Gastroesophageal sphincter (tissue), 4 donors: ENCODE results near the gene CD4. TPM values are rescaled to one million over a fixed set of nuclear protein-coding genes. Genes with fewer than 3 reads are reported as not detected.

Experiments
- ATAC-seq: fragments of 150-250 bp; one replicate; pipeline ENCODE4 v1.9.1; 2016; ENCODE audit warnings: mild to moderate bottlenecking, moderate library complexity
- H3K27ac ChIP-seq, 4 donors: fragments of 200-600 bp; sonication (generic) in 3 of 4; 1 replicate in 3 of 4; 2 replicates in 1 of 4; pipeline ENCODE4 v1.5.1; 2016 to 2019
- H3K27me3 ChIP-seq: fragments of 200-600 bp; sonication (generic); one replicate; pipeline ENCODE4 v1.5.1; 2019
- H3K36me3 ChIP-seq, 2 donors: fragments of 200-600 bp; sonication (generic); one replicate each; pipeline ENCODE4 v1.5.1; 2019; ENCODE audit warnings: control low read depth in 1 of 2
- H3K4me1 ChIP-seq, 3 donors: fragments of 200-600 bp; sonication (generic); 1 replicate in 2 of 3; 2 replicates in 1 of 3; pipeline ENCODE4 v1.5.1; 2016 to 2019; ENCODE audit warnings: control low read depth in 2 of 3
- H3K4me3 ChIP-seq, 2 donors: fragments of 200-600 bp; sonication (generic); one replicate each; pipeline ENCODE4 v1.5.1; 2019; ENCODE audit warnings: mild to moderate bottlenecking in 1 of 2, moderate library complexity in 1 of 2
- H3K9me3 ChIP-seq, 3 donors: fragments of 200-600 bp; sonication (generic); one replicate each; pipeline ENCODE4 v1.5.1; 2017 to 2019; ENCODE audit warnings: control low read depth in 2 of 3
- EP300 ChIP-seq: sonication (generic); formaldehyde crosslinking; IDR thresholded peaks from one replicate; pipeline ENCODE4 v1.6.1; 2017; ENCODE audit warnings: antibody characterized with exemption, mild to moderate bottlenecking
- POLR2A ChIP-seq, 2 donors: fragments of 450-650 bp; IDR thresholded peaks; one replicate each; pipeline ENCODE4 v1.6.1; 2017; ENCODE audit warnings: antibody characterized with exemption in 2 of 2, mild to moderate bottlenecking in 2 of 2, moderate library complexity in 1 of 2
- POLR2AphosphoS5 ChIP-seq: sonication (generic); formaldehyde crosslinking; IDR thresholded peaks from one replicate; pipeline ENCODE4 v1.6.1; 2017; ENCODE audit warnings: antibody characterized with exemption
- WGBS, 2 donors: methylation state at CpG; one replicate each; pipeline ENCODE4 v1.1.5; 2018; ENCODE audit warnings: low coverage in 1 of 2; 5-methylcytosine and 5-hydroxymethylcytosine counted together
- total RNA-seq, 4 donors: library from RNA; depleted of rRNA; stranded (reverse); fragments of >200 nt; gene quantifications; one replicate each; pipeline ENCODE4 v1.1.0, GENCODE V29; 2016
- TF ChIP-seq, protein P1 (sequence below), 4 experiments: fragments of 200-600 bp in 2 of 4; fragments of 450-650 bp in 2 of 4; sonication (generic) in 1 of 4; IDR thresholded peaks; one replicate each; pipeline ENCODE4 v1.5.1; 2017 to 2019; ENCODE audit warnings: antibody characterized with exemption in 4 of 4, mild to moderate bottlenecking in 2 of 4, moderate library complexity in 2 of 4

CD4 gene
- total RNA-seq, 4 donors from 2014 or later = 2.6 to 15.2 (median 9.1) TPM

DNA sequence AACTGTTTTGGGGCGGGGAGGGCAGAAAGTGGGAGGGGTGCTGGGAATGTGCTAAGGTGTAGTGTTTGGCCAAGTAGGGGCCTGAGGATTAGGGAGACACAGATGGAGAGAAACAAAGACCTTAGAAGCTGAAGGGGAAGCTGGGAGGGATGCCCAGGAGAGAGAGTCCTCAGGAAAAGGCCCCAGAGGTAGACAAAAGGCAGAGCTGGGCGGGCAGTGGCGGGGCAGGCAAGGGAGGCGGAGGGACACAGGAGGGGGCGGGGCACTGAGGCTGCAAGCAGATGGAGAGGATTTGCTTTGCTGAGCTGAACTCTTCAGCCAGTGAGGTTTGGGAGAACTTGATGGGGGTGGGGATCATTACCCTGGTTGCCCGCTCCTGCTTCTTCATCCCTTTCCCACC is 20.3 kb upstream of the CD4 start:
- no peak for ATAC-seq
- Histone ChIP-seq H3K4me1 (peaks cover 0 to 88% (median 51%) of the 10 kb centered on the region in 3 donors), H3K9me3 (no peaks in the 10 kb centered on the region), H3K27me3 (no peaks in the 10 kb centered on the region), H3K27ac (peak overlapping the region in 3 of 4 donors; percentile 97 to 99 (median 97)), H3K4me3 (peak overlapping the region; percentile 57 to 91), H3K36me3 (peaks cover 0 to 22% of the 10 kb centered on the region in 2 donors)
- TF ChIP-seq POLR2AphosphoS5 (no peak), POLR2A (IDR thresholded peaks at IDR 0.05) (no peak), EP300 (no peak)
- TF ChIP-seq, protein P1, sequence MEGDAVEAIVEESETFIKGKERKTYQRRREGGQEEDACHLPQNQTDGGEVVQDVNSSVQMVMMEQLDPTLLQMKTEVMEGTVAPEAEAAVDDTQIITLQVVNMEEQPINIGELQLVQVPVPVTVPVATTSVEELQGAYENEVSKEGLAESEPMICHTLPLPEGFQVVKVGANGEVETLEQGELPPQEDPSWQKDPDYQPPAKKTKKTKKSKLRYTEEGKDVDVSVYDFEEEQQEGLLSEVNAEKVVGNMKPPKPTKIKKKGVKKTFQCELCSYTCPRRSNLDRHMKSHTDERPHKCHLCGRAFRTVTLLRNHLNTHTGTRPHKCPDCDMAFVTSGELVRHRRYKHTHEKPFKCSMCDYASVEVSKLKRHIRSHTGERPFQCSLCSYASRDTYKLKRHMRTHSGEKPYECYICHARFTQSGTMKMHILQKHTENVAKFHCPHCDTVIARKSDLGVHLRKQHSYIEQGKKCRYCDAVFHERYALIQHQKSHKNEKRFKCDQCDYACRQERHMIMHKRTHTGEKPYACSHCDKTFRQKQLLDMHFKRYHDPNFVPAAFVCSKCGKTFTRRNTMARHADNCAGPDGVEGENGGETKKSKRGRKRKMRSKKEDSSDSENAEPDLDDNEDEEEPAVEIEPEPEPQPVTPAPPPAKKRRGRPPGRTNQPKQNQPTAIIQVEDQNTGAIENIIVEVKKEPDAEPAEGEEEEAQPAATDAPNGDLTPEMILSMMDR (IDR thresholded peaks at IDR 0.05) = no peak
- WGBS, 2 donors = 20 to 31% methylated on average over 2 to 4 of the region's 6 CpGs

DNA sequence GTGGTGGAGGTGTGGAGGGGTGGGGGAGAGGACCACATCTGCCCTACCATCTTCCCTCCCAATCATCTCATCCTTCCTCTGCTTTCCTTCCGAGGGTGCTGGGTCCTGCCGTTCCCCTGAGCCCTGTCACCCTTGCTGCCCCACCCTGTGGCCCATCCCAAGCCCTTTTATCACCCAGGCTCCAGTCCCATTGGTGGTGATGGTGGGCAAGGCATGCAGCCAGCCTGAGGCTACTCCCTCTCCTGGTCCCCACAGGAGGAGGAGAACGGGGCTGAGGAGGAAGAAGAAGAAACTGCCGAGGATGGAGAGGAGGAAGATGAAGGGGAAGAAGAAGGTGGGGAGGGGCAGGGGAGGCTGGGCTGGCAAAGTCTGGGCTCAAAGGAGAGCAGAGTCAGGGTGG is 19.7 kb upstream of the CD4 start:
- H3K36me3 ChIP-seq = peaks cover 0 to 22% of the 10 kb centered on the region in 2 donors
- 33 to 40% methylated on average over 1 to 3 of the region's 4 CpGs for WGBS, 2 donors
- no peaks in the 10 kb centered on the region for H3K9me3 ChIP-seq
- peaks cover 0 to 85% (median 50%) of the 10 kb centered on the region in 3 donors for H3K4me1 ChIP-seq
- ATAC-seq = no peak
- peak overlapping the region in 3 of 4 donors; percentile 97 to 99 (median 97) for H3K27ac ChIP-seq
- TF ChIP-seq, protein P1 (IDR thresholded peaks at IDR 0.05) = no peak
- TF ChIP-seq POLR2AphosphoS5 = no peak
- no peak for TF ChIP-seq POLR2A (IDR thresholded peaks at IDR 0.05)
- no peak for TF ChIP-seq EP300
- H3K4me3 ChIP-seq = no peak overlapping the region
- H3K27me3 ChIP-seq = no peaks in the 10 kb centered on the region

DNA sequence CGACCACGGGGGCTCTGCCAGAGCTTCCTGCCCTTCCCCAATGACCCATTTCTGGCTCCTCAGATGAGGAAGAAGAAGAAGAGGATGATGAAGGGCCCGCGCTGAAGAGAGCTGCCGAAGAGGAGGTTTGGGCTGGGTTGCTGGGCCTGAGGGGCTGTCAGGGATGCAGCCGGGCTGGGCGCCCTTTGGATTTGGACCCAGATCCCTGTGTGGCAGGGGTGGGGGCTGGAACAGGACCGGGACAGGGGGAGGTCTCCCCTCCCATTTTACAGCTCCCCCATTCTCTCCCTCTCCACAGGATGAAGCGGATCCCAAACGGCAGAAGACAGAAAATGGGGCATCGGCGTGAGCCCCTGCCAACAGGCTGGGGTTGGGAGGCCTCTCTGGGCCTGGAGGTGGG is 19.2 kb upstream of the CD4 start:
- 60 to 73% methylated on average over 1 to 8 of the region's 12 CpGs for WGBS, 2 donors
- peaks cover 0 to 81% (median 46%) of the 10 kb centered on the region in 3 donors for H3K4me1 ChIP-seq
- H3K36me3 ChIP-seq = peaks cover 0 to 22% of the 10 kb centered on the region in 2 donors
- no peaks in the 10 kb centered on the region for H3K9me3 ChIP-seq
- H3K27me3 ChIP-seq = no peaks in the 10 kb centered on the region
- H3K4me3 ChIP-seq = no peak overlapping the region
- TF ChIP-seq, protein P1 (IDR thresholded peaks at IDR 0.05) = no peak
- no peak for ATAC-seq
- H3K27ac ChIP-seq = peak overlapping the region in 3 of 4 donors; percentile 97 to 99 (median 97)

GRCh38 chr12:6770600-6770999 is 18.7 kb upstream of the CD4 start:
- peak overlapping the region in 3 of 4 donors; percentile 97 to 99 (median 97) for H3K27ac ChIP-seq
- H3K9me3 ChIP-seq = no peaks in the 10 kb centered on the region
- TF ChIP-seq POLR2A (IDR thresholded peaks at IDR 0.05) (no peak), POLR2AphosphoS5 (no peak), EP300 (no peak)
- TF ChIP-seq, protein P1 (IDR thresholded peaks at IDR 0.05) = no peak
- H3K4me3 ChIP-seq = no peak overlapping the region
- H3K36me3 ChIP-seq = peaks cover 0 to 26% of the 10 kb centered on the region in 2 donors
- H3K27me3 ChIP-seq = no peaks in the 10 kb centered on the region
- H3K4me1 ChIP-seq = peaks cover 0 to 76% (median 44%) of the 10 kb centered on the region in 3 donors
- no peak for ATAC-seq
- WGBS, 2 donors = 62 to 66% methylated on average over 4 to 8 of the region's 10 CpGs

DNA sequence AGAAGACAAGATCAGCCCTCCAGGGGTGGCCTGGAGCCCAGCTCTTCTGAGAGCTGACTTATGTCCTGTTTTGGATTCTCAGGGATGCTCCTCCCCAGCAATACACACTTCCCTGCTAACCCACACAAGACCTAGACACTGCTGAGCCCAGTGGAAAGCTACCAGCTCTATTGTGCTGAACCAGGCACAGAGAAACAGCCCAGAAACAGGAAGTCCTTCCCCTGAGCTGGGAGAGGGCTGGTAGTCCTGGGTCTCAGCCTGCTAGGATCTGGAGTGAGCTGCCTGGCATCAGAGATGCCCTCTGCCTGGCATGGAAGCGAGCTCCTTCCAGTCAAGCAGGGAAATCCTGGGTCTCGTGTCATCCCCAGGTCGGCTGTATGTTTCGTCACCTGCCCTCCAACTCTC is 18.2 kb upstream of the CD4 start:
- TF ChIP-seq, protein P1 (IDR thresholded peaks at IDR 0.05) = no peak
- H3K27ac ChIP-seq = peak overlapping the region in 3 of 4 donors; percentile 97 to 99 (median 97)
- no peak for ATAC-seq
- no peaks in the 10 kb centered on the region for H3K27me3 ChIP-seq
- H3K4me3 ChIP-seq = no peak overlapping the region
- peaks cover 0 to 26% of the 10 kb centered on the region in 2 donors for H3K36me3 ChIP-seq
- 60% methylated on average over 1 of the region's 4 CpGs; no CpG with 5 or more reads in 1 of the 2 donors for WGBS, 2 donors
- H3K9me3 ChIP-seq = no peaks in the 10 kb centered on the region
- H3K4me1 ChIP-seq = peaks cover 0 to 72% (median 44%) of the 10 kb centered on the region in 3 donors
